ENCODE measurements around the gene NR3C2.
"Not testable (repeated sequence)": the region's sequence is repeated elsewhere in the genome, so short reads cannot be mapped to it uniquely, and the experiment has no call there.

NR3C2 gene

DNA sequence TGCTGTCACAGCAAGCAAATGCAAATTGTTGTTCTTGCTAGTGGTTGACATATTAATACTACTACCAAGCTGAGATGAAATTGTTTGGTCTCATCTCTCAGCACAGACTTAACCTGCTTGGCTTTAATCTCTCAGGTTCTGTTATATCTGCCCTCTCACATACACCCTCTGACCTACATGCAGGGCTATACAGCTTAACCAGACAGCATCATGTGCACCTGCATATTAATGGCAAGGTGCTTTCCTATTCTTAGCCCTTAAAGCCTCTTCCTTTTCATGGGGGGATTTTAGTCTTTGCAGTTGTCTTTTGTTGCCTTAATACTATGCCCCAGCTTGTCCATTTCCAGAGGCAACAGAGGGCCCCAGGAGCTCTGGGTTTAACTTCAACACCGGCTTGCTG is 114.5 kb downstream of the NR3C2 start:
- no peaks in the 10 kb centered on the region for H3K27me3 ChIP-seq (ENCODE audit: control insufficient read depth, insufficient read depth, low read length)
- no peaks in the 10 kb centered on the region for H3K36me3 ChIP-seq (ENCODE audit: control insufficient read depth, insufficient read depth, low read length)
- no peaks in the 10 kb centered on the region for H3K4me1 ChIP-seq (ENCODE audit: control insufficient read depth, insufficient read depth, low read length)
- H3K9ac ChIP-seq (ENCODE audit: low read length), result no peak overlapping the region
- H3K4me3 ChIP-seq (ENCODE audit: low read length), result no peak overlapping the region
- no peak overlapping the region for H3K27ac ChIP-seq (ENCODE audit: low read depth, low read length)

DNA sequence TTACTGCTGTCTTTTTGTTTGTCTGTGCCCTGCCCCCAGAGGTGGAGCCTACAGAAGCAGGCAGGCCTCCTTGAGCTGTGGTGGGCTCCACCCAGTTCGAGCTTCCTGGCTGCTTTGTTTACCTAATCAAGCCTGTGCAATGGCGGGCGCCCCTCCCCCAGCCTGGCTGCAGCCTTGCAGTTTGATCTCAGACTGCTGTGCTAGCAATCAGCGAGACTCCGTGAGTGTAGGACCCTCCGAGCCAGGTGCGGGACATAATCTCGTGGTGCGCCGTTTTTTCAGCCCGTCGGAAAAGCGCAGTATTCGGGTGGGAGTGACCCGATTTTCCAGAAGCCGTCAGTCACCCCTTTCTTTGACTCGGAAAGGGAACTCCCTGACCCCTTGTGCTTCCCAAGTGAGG is 118.9 kb downstream of the NR3C2 start:
- not testable (repeated sequence) for H3K4me1 ChIP-seq (ENCODE audit: control insufficient read depth, insufficient read depth, low read length); H3K27ac ChIP-seq (ENCODE audit: low read depth, low read length); H3K4me3 ChIP-seq (ENCODE audit: low read length); H3K9ac ChIP-seq (ENCODE audit: low read length); H3K27me3 ChIP-seq (ENCODE audit: control insufficient read depth, insufficient read depth, low read length); H3K36me3 ChIP-seq (ENCODE audit: control insufficient read depth, insufficient read depth, low read length)

DNA sequence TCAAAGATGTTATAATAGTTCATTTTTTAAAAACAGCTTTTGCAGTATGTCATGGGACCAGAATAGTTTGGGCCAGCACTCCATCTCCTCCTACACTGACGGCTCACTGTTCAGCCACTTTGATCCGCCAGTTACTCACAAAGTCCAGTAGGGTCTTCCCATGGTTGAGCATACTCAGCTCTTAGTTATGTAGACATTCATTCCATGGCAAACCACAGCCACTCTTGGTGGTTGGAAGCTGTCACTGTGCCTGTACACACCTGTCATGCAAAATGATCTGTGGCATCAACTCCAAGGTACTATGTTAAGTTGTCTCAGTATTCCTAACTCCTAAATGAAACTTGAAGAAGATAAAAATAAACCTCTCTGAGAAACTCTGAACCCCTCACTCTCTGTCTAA is 127.2 kb downstream of the NR3C2 start:
- Histone ChIP-seq H3K4me3 (ENCODE audit: low read length) (no peak overlapping the region), H3K27ac (ENCODE audit: low read depth, low read length) (no peak overlapping the region), H3K36me3 (ENCODE audit: control insufficient read depth, insufficient read depth, low read length) (no peaks in the 10 kb centered on the region), H3K4me1 (ENCODE audit: control insufficient read depth, insufficient read depth, low read length) (no peaks in the 10 kb centered on the region), H3K9ac (ENCODE audit: low read length) (no peak overlapping the region), H3K27me3 (ENCODE audit: control insufficient read depth, insufficient read depth, low read length) (no peaks in the 10 kb centered on the region)

DNA sequence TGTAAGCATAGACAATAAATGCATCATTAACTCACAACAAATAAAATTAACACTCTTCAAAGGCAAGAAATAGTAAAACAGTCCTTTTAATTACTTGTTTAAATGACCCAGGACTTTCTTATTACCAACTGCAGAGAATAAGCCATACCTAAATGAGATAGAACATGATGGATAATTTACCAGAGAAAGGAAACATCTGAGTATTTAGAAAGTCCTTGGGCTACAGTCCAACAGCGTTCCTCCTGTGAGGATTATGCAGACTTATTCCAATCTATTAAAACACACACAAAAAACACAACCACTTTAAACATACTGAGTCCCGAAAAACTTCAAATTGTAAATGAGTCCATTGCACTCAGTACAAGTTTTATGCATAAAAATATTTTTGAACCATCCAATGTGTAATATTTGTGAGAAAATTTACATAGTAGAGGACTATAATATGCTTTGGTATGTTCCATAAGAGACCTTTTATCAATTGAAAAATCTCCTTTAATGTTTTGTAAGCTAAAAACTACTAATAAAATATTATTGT is 129.2 kb downstream of the NR3C2 start:
- H3K4me1 ChIP-seq (ENCODE audit: control insufficient read depth, insufficient read depth, low read length), result no peaks in the 10 kb centered on the region
- H3K27ac ChIP-seq (ENCODE audit: low read depth, low read length), result no peak overlapping the region
- no peaks in the 10 kb centered on the region for H3K36me3 ChIP-seq (ENCODE audit: control insufficient read depth, insufficient read depth, low read length)
- no peak overlapping the region for H3K4me3 ChIP-seq (ENCODE audit: low read length)
- H3K9ac ChIP-seq (ENCODE audit: low read length), result no peak overlapping the region
- no peaks in the 10 kb centered on the region for H3K27me3 ChIP-seq (ENCODE audit: control insufficient read depth, insufficient read depth, low read length)

DNA sequence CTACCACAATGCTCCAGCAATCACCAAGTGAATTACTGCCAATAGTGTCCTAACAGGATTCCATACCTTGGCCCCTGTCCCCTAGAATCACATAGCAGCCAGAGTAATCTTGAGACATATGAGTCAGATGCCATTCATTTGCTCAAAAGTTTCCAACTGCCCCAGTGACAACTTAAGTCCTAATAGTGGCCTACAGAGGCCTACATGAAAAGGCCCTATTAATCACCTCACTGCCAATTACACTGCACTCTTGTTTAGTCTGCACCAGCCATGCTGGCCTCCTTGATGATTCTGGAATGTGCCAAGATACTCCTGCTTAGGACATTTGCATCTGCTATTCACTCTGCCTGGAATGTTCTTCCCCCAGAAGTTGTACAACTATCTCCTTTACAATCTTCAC is 130.7 kb downstream of the NR3C2 start:
- Histone ChIP-seq H3K4me3 (ENCODE audit: low read length) (no peak overlapping the region), H3K27me3 (ENCODE audit: control insufficient read depth, insufficient read depth, low read length) (no peaks in the 10 kb centered on the region), H3K27ac (ENCODE audit: low read depth, low read length) (no peak overlapping the region), H3K9ac (ENCODE audit: low read length) (no peak overlapping the region), H3K4me1 (ENCODE audit: control insufficient read depth, insufficient read depth, low read length) (no peaks in the 10 kb centered on the region), H3K36me3 (ENCODE audit: control insufficient read depth, insufficient read depth, low read length) (no peaks in the 10 kb centered on the region)

DNA sequence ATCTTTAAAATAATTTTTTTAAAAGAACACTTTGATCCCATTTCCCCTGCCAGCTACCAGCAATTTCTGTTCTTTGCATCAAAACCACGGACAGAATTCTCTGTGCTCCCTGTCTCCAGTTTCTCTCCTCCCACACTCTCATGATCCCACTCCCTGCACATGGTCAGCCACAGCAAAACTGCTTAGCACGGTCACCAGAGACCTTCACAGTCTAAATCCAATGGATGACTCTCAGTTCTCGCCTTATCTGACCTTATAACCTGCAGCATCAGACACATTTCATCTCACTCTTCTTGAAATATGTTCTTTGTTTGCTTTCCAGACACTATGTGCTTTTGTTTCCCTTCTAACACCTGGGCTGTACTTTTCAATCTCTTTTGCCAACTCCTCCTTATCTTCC is 131.5 kb downstream of the NR3C2 start:
- no peak overlapping the region for H3K4me3 ChIP-seq (ENCODE audit: low read length)
- no peaks in the 10 kb centered on the region for H3K36me3 ChIP-seq (ENCODE audit: control insufficient read depth, insufficient read depth, low read length)
- H3K4me1 ChIP-seq (ENCODE audit: control insufficient read depth, insufficient read depth, low read length), result no peaks in the 10 kb centered on the region
- H3K27ac ChIP-seq (ENCODE audit: low read depth, low read length), result no peak overlapping the region
- no peak overlapping the region for H3K9ac ChIP-seq (ENCODE audit: low read length)
- H3K27me3 ChIP-seq (ENCODE audit: control insufficient read depth, insufficient read depth, low read length), result no peaks in the 10 kb centered on the region

DNA sequence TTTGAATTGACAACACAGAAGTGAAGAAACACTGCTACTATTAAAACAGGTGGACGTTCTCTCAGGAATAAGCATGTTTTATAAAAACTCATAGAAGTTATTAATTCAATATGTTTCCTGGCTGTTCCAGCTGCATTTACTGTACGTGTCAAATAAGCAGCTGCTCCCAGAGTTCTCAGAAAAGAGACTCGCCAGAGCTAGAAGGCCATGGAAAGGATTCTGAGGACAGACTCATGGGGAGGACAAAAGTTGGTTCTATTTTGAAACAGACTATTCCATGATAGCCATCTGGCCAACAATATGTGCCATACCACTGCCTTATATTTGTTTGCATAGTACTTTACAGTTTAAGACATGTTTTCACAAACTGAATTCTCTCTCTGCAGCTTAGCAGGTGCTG is 136.5 kb downstream of the NR3C2 start:
- Histone ChIP-seq H3K9ac (ENCODE audit: low read length) (no peak overlapping the region), H3K27ac (ENCODE audit: low read depth, low read length) (no peak overlapping the region), H3K4me3 (ENCODE audit: low read length) (no peak overlapping the region), H3K36me3 (ENCODE audit: control insufficient read depth, insufficient read depth, low read length) (no peaks in the 10 kb centered on the region), H3K27me3 (ENCODE audit: control insufficient read depth, insufficient read depth, low read length) (no peaks in the 10 kb centered on the region), H3K4me1 (ENCODE audit: control insufficient read depth, insufficient read depth, low read length) (no peaks in the 10 kb centered on the region)

DNA sequence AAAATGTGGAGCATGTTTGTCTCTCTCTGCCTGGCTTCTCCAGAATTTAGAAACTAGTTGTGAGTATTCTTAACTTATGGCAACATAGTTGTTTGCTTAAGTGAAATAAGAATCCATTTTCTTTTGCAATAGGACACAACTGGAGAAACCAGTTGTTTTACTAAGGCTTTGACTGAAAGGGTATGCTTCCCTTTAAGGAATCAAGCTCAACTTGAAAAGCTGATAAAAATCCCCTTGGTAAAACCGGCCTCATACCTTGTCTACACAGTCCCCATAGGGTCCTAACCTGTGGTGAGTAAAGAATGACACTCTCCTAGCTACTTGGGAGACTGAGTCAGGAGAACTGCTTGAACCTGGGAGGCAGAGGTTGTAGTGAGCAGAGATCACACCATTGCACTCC is 139.8 kb downstream of the NR3C2 start:
- Histone ChIP-seq H3K4me3 (ENCODE audit: low read length) (no peak overlapping the region), H3K9ac (ENCODE audit: low read length) (no peak overlapping the region), H3K27me3 (ENCODE audit: control insufficient read depth, insufficient read depth, low read length) (no peaks in the 10 kb centered on the region), H3K27ac (ENCODE audit: low read depth, low read length) (no peak overlapping the region), H3K36me3 (ENCODE audit: control insufficient read depth, insufficient read depth, low read length) (no peaks in the 10 kb centered on the region), H3K4me1 (ENCODE audit: control insufficient read depth, insufficient read depth, low read length) (no peaks in the 10 kb centered on the region)

DNA sequence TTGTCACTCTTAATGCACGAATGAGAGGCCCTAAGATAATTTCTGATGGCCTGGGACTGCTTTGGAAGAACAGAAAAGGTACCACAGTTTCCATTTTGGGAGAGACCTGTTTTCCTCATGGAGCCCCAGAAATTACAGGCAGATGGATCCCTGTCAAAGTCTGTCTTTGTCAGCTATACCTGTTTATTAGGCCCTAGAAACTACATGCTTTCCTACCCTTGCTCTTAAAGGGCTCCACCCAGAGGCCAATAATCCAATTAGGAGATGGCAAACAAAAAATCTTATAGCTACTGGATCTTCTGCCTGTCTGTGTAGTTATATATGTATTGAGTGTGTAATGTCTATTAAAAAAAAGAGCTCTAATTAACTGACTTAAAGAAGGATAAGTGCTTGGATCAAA is 141.3 kb downstream of the NR3C2 start:
- H3K27ac ChIP-seq (ENCODE audit: low read depth, low read length), result no peak overlapping the region
- no peaks in the 10 kb centered on the region for H3K4me1 ChIP-seq (ENCODE audit: control insufficient read depth, insufficient read depth, low read length)
- H3K36me3 ChIP-seq (ENCODE audit: control insufficient read depth, insufficient read depth, low read length), result no peaks in the 10 kb centered on the region
- no peak overlapping the region for H3K4me3 ChIP-seq (ENCODE audit: low read length)
- H3K27me3 ChIP-seq (ENCODE audit: control insufficient read depth, insufficient read depth, low read length), result no peaks in the 10 kb centered on the region
- no peak overlapping the region for H3K9ac ChIP-seq (ENCODE audit: low read length)

DNA sequence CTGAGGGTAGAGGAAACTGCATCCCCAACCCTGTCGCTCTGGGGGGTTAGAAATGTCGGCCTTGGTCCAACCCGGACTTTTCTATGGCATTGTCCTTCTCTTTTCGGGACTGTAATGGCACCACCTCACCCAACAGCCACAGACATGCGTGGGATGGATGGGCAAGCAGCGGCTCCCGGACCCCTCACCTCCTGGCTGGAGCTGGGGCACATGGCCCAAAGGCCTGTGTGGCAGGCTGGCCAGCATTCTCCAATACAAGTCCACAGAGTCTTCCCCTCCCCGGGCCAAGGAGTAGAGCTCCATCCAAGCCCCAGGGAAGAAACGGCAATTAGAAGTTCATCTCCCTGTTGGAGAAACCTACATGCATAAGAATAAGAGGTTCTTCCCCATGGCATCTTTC is 142.9 kb downstream of the NR3C2 start:
- no peaks in the 10 kb centered on the region for H3K36me3 ChIP-seq (ENCODE audit: control insufficient read depth, insufficient read depth, low read length)
- H3K27me3 ChIP-seq (ENCODE audit: control insufficient read depth, insufficient read depth, low read length), result no peaks in the 10 kb centered on the region
- no peak overlapping the region for H3K9ac ChIP-seq (ENCODE audit: low read length)
- no peak overlapping the region for H3K4me3 ChIP-seq (ENCODE audit: low read length)
- H3K4me1 ChIP-seq (ENCODE audit: control insufficient read depth, insufficient read depth, low read length), result no peaks in the 10 kb centered on the region
- no peak overlapping the region for H3K27ac ChIP-seq (ENCODE audit: low read depth, low read length)

DNA sequence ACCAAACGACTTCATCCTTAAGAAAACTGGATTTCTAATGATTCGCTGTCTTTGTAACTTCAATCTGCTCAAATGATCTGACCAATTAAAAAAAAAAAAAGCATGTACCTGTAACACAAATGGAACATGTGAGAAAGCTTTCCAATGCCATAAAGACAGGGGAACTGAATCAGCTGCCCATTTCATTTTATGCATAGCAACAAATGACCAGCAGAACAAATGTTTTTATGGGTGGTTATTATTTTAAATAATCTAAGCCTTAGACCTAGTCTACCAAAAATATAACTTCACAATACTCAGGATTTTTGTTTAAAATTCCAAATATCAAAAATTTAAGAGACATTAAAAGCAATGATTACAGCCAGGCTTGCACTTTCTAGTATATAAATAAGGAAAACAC is 145.7 kb downstream of the NR3C2 start:
- Histone ChIP-seq H3K27ac (ENCODE audit: low read depth, low read length) (no peak overlapping the region), H3K36me3 (ENCODE audit: control insufficient read depth, insufficient read depth, low read length) (no peaks in the 10 kb centered on the region), H3K27me3 (ENCODE audit: control insufficient read depth, insufficient read depth, low read length) (no peaks in the 10 kb centered on the region), H3K4me1 (ENCODE audit: control insufficient read depth, insufficient read depth, low read length) (no peaks in the 10 kb centered on the region), H3K4me3 (ENCODE audit: low read length) (no peak overlapping the region), H3K9ac (ENCODE audit: low read length) (no peak overlapping the region)

DNA sequence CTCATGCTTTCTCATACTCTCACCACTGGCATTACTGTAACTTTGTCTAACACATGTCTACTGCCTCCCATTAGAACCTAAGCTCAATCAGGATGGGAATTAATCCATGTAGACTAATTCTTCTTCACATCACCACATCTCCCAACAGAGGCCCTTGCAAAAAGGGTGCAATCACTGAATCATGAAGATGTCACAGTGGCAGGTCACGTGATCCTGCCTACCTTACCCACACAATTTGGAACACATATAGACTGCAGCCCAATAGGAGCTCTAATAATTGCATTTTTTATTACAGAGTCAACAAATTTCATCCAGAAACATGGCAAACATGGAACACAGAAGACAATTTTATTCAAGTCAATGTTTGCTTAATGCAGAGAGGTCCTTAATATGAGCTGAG is 146.6 kb downstream of the NR3C2 start:
- Histone ChIP-seq H3K9ac (ENCODE audit: low read length) (no peak overlapping the region), H3K36me3 (ENCODE audit: control insufficient read depth, insufficient read depth, low read length) (no peaks in the 10 kb centered on the region), H3K27me3 (ENCODE audit: control insufficient read depth, insufficient read depth, low read length) (no peaks in the 10 kb centered on the region), H3K27ac (ENCODE audit: low read depth, low read length) (no peak overlapping the region), H3K4me1 (ENCODE audit: control insufficient read depth, insufficient read depth, low read length) (no peaks in the 10 kb centered on the region), H3K4me3 (ENCODE audit: low read length) (no peak overlapping the region)

DNA sequence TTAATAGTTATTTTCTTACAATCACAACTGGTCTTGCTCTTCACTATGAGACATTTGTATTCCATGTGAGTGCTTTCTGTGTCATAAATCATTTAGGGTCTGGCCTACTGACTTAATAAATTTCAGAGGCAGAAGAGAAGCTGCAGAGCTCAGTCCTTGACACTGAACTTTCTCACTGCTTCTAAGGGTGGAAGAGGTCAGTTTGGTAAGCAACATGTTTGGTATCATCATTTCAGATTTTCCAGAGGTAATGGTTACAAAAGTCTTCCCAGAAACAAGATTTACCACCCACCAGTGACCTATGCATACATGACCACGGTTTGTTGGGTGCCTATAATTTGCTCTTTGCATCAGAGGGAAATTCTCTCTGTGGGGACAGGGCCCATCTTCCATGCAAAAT is 148.6 kb downstream of the NR3C2 start:
- H3K4me3 ChIP-seq (ENCODE audit: low read length), result no peak overlapping the region
- H3K27me3 ChIP-seq (ENCODE audit: control insufficient read depth, insufficient read depth, low read length), result no peaks in the 10 kb centered on the region

More for the DNA sequence above, 148.6 kb downstream of the NR3C2 start:
- Histone ChIP-seq H3K4me1 (ENCODE audit: control insufficient read depth, insufficient read depth, low read length) (peaks cover 3% of the 10 kb centered on the region), H3K36me3 (ENCODE audit: control insufficient read depth, insufficient read depth, low read length) (no peaks in the 10 kb centered on the region), H3K27ac (ENCODE audit: low read depth, low read length) (no peak overlapping the region), H3K9ac (ENCODE audit: low read length) (no peak overlapping the region)

All from rectal smooth muscle tissue (tissue), 1 donor.